ENCODE data around the gene ATP13A2.

- no peak for TF ChIP-seq POLR2A (IDR thresholded peaks at IDR 0.05)
- no peak for TF ChIP-seq CTCF (IDR thresholded peaks at IDR 0.05)
These were observed 31.9 kb upstream of the ATP13A2 start for GRCh38 chr1:17043676-17044075.

Data from stomach (tissue), 4 donors.